GM12874 (cell line): ENCODE results near the gene UBAP2.

ENCODE experiments used
- TF ChIP-seq, protein P1 (sequence below): IDR thresholded peaks from 2 replicates; pipeline ENCODE4 v1.5.1; 2011; ENCODE audit warnings: low read depth, mild to moderate bottlenecking, control low read depth, low read length, moderate library complexity; ENCODE audit not compliant: insufficient read depth

Gene UBAP2

DNA sequence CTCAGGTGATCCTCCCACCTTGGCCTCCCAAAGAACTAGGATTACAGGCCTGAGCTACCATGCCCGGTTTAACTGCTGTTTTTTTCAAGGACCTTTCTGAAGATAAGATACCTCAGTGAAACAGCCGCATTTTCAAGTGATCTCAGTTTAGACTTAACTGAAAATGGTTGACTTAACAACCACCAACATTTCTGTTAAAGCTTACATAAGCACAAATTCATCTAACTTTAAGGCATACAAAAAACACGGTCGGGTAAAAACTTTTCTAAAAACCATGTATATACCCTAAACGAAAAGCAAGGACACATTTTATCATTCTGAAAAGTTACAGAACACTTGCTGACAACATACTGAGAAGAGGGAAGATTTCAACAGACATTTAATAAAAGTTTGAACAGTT lies 22.9 kb downstream of the UBAP2 start:
- TF ChIP-seq, protein P1, sequence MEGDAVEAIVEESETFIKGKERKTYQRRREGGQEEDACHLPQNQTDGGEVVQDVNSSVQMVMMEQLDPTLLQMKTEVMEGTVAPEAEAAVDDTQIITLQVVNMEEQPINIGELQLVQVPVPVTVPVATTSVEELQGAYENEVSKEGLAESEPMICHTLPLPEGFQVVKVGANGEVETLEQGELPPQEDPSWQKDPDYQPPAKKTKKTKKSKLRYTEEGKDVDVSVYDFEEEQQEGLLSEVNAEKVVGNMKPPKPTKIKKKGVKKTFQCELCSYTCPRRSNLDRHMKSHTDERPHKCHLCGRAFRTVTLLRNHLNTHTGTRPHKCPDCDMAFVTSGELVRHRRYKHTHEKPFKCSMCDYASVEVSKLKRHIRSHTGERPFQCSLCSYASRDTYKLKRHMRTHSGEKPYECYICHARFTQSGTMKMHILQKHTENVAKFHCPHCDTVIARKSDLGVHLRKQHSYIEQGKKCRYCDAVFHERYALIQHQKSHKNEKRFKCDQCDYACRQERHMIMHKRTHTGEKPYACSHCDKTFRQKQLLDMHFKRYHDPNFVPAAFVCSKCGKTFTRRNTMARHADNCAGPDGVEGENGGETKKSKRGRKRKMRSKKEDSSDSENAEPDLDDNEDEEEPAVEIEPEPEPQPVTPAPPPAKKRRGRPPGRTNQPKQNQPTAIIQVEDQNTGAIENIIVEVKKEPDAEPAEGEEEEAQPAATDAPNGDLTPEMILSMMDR, result no peak

DNA sequence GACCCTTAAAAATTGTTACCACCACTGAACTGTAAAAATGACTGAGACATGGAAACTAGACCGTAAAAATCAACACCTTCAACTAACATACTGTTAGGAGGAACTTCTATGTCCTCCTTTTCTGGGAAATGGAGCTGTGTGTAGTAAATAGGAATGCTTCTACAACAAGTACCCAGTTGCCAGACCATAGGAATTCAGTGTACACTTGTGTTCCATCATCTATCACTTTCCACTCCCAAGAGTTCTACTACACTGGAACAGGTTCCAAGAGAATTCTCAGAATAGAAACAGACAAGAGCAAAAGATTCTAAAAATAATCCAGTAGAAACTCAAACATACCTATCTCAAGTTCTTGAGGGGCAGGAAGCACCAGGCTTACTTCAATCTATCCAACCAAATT lies 23.6 kb downstream of the UBAP2 start:
- TF ChIP-seq, protein P1, result no peak

DNA sequence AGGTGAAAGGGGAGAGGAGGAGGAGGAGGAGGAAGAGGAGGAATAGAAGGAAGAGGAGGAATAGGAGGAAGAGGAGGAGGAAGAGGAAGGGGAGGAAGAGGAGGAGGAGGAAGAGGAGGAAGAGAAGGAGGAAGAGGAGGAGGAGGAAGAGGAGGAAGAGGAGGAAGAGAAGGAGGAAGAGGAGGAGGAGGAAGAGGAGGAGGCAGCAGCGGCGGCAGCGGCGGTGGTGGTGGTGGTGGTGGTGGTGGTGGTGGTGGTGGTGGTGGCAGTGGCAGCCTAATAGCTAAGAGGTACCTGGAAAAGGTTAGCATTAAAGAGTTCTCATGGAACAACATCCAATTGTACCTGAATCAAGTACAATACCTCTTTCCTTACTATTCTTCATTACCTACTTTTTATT lies 32.5 kb downstream of the UBAP2 start:
- TF ChIP-seq, protein P1, result no peak

DNA sequence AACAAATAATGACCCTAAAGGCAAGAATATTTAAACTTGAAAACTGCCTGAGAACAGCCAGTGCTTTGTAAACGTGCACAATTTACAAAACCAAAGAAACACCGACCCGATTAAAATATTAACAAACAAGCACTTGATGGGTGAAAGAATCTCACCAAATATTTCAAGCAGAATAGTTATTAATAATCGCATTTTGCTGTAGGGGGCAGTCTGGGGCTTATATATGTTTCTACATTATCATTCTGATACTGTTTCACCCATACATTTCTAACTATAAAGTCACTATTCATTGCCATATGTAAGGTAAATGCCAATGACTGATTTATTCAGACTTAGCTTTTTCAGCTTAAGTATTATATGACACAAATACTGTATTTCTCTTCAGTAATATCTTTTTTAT lies 37.7 kb downstream of the UBAP2 start:
- TF ChIP-seq, protein P1, result peak; percentile 22; the same call in 1 of the 2 replicates

DNA sequence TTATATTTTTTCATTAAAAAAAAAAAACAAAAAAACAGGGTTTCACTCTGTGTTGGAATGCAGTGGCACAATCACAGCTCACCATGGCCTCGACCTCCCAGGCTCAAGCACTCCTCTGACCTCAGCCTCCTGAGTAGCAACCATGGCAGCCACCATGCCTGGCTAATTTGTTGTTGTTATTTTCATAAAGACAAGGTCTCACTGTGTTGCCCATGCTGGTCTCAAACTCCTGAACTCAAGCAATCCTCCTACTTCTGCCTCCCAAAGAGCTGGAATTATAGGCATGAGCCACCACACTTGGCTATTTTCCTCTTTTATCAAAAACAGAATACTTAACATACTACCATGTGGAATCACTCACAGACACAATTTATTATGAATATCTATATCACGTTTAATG lies 46.7 kb downstream of the UBAP2 start:
- TF ChIP-seq, protein P1, result no peak

DNA sequence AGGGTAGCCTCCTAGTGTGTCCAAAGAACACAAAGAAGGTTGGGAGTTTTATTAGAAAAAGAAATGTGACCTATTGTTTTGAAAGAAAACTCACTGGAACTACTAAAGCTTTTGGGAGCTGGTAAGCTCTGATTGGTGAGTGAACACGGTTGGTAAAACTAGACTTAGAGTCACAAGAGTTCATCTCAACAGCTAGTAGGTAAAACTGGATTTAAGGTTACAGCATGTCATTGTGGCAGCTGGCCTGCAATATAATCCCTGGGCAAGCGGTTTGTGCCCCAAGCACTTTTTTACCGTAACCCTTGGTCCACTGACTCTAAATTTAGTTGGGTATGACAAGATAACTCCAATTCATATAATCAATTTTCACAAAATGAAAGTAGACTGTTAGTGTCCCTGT lies 47.4 kb downstream of the UBAP2 start:
- TF ChIP-seq, protein P1, result no peak

DNA sequence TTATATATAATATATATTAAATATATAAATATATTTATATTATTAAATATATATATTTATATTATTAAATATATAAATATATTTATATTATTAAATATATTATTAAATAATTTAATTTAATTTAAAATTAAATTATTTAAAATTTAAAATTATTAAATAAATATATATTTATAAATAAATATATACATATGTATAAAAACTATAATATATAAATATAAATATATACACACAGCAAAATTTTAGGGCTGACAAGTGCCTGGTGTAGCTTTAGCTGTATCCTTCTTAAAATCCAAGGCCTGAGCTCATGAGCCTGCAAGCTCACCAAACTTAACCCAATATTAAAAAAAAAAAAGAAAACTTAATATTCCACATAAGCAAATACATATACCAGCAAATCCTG lies 53.2 kb downstream of the UBAP2 start:
- TF ChIP-seq, protein P1, result no peak

DNA sequence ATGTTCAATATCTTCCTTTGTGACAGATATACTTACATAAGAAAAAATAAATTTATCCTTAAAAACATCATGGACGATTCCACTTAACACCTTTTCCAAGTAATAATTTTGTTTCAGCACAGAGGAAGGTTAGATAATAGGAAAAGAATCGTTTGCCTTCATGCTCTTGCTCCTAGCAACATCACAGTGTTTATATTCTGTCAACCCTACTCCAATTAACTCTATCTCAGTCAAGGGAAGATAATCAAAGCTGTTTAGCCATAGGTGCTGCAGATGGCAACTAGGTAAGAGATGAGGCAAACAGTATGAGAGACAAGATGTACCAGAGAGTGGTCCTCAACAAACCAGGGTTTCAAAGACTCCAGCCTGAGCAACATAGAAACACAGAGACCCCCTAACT lies 55.6 kb downstream of the UBAP2 start:
- TF ChIP-seq, protein P1, result no peak
